Medulla oblongata (tissue), 1 donor: ENCODE measurements around the gene PYCR2.

Experiments
- DNase-seq: peaks from one replicate; pipeline ENCODE4 v3.0.0-alpha.2; 2015; ENCODE audit errors: extremely low spot score

PYCR2 gene

DNA sequence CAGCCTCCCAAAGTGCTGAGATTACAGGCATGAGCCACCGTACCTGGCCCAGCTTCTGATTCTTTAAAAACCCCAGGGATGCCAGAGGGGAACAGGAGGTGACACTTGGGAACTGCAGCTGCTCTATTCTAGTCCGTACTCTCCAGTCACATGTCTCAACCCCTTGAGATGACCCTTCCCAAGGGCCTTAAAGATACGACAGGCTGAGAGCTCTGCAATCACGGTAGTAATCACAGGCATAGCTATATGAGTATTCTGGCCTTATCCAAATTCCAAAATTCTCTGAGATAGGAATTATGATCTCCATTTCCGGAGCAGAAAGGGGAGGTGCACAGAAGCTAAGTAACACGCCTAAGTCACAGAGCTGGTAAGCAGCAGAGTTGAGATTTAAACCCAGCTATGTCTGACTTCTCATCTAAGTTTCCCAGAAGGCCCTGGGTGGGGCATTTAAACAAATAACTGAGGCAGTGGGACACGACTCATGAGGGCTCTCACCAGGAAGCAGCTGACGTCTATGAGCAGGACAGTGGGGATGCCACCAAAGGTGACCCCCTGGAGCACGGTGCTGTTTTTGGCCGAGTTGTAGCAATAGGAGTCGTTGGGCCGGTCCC is 47.0 kb downstream of the PYCR2 start:
- DNase-seq: no peak

DNA sequence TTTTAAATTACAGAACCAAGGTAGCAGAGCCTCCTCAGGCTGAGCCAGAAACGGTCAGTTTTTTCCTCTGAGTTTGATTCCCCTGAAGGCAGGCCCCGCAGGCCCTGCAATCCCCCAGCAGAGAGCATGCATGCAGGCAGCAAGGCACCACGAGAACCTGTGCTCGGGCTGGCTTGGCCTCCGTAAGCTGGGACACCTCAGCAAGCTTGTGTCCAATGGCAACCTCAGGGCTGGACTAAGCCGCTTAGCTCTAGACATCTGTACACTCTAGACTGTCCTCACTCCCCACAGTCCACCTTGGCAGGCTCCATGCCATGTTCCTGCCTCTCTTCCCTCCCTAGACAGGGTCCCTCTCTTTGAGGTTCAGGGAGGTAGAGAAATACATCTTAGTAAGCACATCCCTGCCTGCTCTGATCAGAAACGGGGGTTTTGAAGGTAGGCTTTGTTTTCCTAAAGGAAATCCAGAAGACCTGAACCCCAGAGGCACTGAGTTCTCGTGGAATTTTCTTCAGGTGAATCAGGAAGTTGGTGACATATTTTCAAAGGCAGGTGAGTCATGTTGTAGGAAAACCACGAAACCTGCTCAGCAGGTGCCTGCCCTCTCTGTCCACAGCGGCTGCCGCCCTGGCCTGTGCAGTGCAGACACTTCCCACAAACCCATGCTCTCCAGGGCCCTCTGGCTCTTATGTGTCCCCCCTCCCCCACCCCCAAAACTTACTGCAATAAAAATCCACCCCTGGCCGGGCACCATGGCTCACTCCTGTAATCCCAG is 48.8 kb downstream of the PYCR2 start:
- DNase-seq: no peak

GRCh38 chr1:225874431-225874830 is 49.6 kb downstream of the PYCR2 start:
- no peak for DNase-seq

DNA sequence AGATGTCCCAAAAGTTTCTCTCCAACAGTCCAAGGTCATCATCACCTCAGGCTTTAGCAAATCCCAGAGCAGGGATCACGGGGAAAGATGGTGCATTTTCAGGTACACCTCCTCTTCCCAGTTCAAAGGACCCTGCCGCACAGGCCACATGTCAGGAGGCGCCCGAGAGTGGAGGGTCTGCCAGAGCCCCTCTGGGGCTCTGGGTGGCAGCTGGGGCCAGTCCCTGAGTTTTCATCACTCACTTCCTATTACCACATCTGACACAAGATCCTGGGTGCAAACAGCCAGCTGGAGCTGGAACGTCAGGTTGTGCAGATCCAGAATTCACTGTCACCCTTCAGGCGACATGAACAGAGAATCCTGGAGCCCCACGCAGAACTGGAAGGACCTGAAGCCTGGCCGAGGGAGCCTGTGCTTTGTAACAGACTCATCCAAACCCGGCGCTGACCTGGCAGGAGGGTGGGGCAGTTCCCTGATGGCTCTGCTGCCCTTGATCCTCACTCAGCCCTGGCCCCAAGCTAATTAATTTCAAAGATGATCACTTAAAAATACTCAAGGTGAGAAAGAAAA is 50.7 kb downstream of the PYCR2 start:
- no peak for DNase-seq

- DNase-seq: no peak
Observed at GRCh38 chr1:225872075-225872430, 52.0 kb downstream of the PYCR2 start.

GRCh38 chr1:225871359-225872074 is 52.5 kb downstream of the PYCR2 start:
- no peak for DNase-seq

DNA sequence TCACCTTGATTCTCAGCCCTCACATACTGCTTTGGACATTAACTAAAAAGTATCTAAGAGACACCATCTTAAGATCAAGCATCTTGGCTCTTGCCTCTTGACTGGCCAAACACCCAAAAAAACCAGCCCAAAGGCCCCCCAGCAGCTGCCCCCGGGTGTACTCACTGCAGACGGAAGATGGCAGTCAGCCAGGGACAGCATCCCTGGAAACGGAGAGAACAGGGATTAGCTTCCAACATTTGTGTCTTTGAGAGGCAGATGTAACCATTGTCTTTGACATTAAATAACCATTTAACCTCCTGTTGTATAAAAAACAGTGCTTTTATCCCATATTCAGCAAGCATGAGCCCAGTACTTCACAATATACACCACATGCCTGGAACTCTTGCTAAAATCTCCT is 53.1 kb downstream of the PYCR2 start:
- peak; percentile 79 for DNase-seq
